GM19025 (cell line): ENCODE measurements around the gene TMEM116.

Experiments used
- ATAC-seq: cut with Tn5 transposase; IDR thresholded peaks from one replicate; pipeline ENCODE4 v1.9.1; 2021; ENCODE audit warnings: mild to moderate bottlenecking, low read depth, moderate library complexity; ENCODE audit not compliant: unreplicated experiment

Gene TMEM116

GRCh38 chr12:111905502-111905901, 107.5 kb downstream of the TMEM116 start:
- ATAC-seq: no peak

DNA sequence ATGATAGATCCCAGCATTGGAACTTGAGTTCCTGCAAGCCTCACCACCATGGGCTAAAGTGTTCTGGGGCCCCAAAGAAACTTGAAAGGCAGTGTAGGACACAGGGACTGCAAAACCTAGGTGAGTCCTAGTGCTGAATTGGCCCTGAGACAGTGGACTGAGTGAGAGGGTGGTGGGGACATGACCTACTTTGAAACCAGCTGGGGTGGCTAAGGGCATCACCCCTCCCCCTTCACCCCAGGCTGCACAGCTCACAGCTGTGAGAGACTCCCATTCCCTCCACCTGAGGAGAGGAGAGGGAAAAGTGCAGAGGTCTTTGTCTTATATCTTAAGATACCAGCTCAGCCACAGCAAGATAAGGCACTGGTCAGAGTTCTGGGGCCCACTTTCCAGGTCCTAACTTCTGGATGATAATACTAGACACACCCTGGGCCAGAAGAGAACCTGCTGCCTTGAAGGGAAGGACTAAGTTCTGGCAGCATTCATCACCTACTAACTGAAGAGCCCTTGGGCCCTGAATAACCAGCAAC, 108.5 kb downstream of the TMEM116 start:
- ATAC-seq: no peak

DNA sequence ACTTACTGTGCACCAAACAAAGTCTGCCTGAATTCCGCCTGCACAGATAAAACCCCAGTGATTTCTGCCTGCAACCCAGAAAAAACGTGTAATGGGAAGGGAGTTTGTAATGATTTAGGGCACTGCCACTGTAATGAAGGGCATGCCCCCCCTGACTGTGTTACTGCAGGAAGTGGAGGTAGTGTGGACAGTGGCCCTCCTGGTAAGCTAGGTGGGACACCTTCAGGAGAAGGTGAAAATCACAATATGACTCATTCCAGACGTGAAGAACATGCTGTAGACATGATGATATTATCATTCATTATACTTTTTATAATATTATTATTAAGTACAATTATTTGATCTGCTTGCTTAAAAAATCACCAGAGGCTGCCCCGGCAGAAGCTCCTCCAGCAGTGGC, 111.8 kb downstream of the TMEM116 start:
- ATAC-seq: no peak

- no peak for ATAC-seq
These were observed 118.4 kb downstream of the TMEM116 start for GRCh38 chr12:111894556-111894955.

- no peak for ATAC-seq
These were observed 119.7 kb downstream of the TMEM116 start for GRCh38 chr12:111893287-111893686.

- ATAC-seq: no peak
These were observed 124.8 kb downstream of the TMEM116 start for GRCh38 chr12:111887926-111888745.

DNA sequence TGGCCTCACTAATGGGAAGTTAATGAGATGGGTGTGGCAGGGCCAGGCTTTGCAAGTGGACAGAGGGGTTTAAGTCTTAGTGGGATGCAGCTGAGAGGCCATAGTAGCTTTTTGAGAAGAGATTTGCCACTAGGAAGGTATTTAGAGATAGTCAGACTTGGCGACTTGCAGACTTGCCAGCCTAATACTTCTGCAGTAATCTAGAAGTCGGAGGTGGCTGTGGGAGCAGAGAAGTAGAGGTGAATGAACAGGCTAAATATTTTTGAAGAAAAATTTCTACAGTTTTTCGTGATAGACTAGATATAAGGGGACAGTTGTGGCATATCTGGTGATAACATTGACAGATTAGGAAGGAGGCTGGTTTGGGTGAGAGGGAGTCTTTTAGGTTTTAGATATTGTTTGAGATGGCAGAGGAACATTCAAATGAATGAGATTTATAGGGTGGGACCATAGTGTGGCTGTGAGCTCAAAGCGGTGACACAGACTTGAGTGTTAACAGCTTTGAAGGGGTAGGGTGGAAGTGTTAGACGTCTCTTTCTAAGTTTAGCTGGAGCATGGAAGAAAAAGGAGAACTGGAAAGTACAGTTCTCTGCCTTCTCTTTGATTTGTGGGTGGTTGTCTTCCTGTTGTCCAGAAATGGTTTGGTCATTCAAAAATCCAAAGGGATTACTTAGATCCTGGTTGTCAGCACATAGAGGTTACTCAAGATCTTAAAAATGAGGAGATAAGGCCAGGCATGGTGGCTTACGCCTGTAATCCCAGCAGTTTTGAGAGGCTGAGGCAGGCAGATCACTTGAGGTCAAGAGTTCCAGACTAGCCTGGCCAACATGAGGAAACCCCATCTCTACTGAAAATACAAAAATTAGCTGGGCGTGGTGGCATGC, 126.1 kb downstream of the TMEM116 start:
- no peak for ATAC-seq

GRCh38 chr12:111881716-111882115, 131.2 kb downstream of the TMEM116 start:
- ATAC-seq: no peak
